ENCODE results near the gene TIAM1.

GRCh38 chr21:31128234-31128633 is 215.8 kb downstream of the TIAM1 start:
- TF ChIP-seq EP300 (IDR thresholded peaks at IDR 0.05) = no peak
- TF ChIP-seq, protein P1, sequence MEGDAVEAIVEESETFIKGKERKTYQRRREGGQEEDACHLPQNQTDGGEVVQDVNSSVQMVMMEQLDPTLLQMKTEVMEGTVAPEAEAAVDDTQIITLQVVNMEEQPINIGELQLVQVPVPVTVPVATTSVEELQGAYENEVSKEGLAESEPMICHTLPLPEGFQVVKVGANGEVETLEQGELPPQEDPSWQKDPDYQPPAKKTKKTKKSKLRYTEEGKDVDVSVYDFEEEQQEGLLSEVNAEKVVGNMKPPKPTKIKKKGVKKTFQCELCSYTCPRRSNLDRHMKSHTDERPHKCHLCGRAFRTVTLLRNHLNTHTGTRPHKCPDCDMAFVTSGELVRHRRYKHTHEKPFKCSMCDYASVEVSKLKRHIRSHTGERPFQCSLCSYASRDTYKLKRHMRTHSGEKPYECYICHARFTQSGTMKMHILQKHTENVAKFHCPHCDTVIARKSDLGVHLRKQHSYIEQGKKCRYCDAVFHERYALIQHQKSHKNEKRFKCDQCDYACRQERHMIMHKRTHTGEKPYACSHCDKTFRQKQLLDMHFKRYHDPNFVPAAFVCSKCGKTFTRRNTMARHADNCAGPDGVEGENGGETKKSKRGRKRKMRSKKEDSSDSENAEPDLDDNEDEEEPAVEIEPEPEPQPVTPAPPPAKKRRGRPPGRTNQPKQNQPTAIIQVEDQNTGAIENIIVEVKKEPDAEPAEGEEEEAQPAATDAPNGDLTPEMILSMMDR (IDR thresholded peaks at IDR 0.05) = no peak
- no peak for TF ChIP-seq POLR2A (IDR thresholded peaks at IDR 0.05; ENCODE audit: low read depth)
- no peak for TF ChIP-seq POLR2AphosphoS5 (IDR thresholded peaks at IDR 0.05)

All from esophagus muscularis mucosa (tissue), 4 donors.